ENCODE measurements around the gene PIMREG. TPM values are rescaled to one million over a fixed set of nuclear protein-coding genes. Genes with fewer than 3 reads are reported as not detected.
A peak's percentile ranks its signal among the peaks of the same experiment; 100 is the strongest.

Gene PIMREG
- total and polyA plus RNA-seq, 2 donors from 2014 or later, result 1.7 TPM; not detected in 1

DNA sequence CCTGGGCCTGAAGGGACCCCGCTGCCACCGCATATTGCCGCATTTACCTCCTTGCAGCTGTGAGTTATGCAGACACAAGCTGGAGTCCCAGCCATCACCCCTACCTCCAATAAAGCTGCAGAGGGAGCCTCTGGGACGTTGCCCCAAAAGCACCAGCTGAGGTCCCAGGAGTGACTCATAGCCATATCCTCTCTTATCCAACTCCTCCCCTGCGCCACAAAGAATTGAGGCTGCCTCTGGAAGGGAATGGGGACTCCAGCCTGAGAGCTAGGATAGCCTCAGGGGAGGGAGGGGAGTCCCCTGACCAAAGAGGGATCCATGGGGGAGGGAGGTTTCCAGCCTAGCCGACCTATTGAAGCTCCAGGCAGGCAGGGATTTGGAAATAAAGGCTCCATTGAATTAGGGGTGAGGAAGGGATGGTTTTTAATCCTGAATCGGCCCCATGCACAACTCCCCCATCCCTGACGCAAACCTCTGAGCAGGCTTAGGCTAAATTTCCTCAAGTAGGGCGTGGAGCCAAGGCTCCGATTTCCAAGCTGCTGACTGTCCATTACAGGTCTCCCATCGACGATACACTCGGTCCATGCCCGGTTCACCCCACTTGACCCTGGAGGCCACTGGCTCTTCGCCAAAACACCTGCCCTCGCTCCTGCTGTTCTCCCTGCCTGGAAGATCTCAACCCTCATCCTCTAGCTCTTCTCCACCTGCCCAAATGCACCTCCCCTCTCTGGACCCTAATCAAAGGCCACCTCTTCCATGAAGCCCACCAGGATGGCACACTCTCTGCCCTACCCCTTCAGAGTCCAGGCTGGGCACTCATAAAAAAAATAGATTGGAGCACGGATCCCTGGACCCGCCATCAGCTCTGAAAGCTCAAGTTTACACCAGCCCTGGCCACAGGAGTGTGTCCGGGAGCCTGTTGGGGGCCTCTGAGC, 27.5 kb downstream of the PIMREG start:
- Histone ChIP-seq H3K9ac (ENCODE audit: low read length in 3 of 3) (no peak overlapping the region), H3K27me3 (ENCODE audit: control insufficient read depth, insufficient read depth, low read length) (no peaks in the 10 kb centered on the region), H3K4me3 (ENCODE audit: low read length in 3 of 3) (no peak overlapping the region), H3K4me1 (ENCODE audit: control insufficient read depth in 2 of 3, insufficient read depth in 2 of 3, low read depth in 1 of 3, low read length in 3 of 3) (no peaks in the 10 kb centered on the region), H3K36me3 (ENCODE audit: control insufficient read depth in 2 of 3, insufficient read depth in 3 of 3, low read length in 3 of 3) (no peaks in the 10 kb centered on the region), H3K9me3 (ENCODE audit: control insufficient read depth in 2 of 3, insufficient read depth in 1 of 3, low read length in 3 of 3) (no peaks in the 10 kb centered on the region), H3K27ac (ENCODE audit: low read depth in 2 of 2, low read length in 2 of 2) (no peak overlapping the region)
- TF ChIP-seq, protein P1, sequence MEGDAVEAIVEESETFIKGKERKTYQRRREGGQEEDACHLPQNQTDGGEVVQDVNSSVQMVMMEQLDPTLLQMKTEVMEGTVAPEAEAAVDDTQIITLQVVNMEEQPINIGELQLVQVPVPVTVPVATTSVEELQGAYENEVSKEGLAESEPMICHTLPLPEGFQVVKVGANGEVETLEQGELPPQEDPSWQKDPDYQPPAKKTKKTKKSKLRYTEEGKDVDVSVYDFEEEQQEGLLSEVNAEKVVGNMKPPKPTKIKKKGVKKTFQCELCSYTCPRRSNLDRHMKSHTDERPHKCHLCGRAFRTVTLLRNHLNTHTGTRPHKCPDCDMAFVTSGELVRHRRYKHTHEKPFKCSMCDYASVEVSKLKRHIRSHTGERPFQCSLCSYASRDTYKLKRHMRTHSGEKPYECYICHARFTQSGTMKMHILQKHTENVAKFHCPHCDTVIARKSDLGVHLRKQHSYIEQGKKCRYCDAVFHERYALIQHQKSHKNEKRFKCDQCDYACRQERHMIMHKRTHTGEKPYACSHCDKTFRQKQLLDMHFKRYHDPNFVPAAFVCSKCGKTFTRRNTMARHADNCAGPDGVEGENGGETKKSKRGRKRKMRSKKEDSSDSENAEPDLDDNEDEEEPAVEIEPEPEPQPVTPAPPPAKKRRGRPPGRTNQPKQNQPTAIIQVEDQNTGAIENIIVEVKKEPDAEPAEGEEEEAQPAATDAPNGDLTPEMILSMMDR (IDR thresholded peaks at IDR 0.05; ENCODE audit: borderline replicate concordance, extremely low read depth, insufficient read depth), result no peak
- FAIRE-seq, result no peak
- DNase-seq, result no peak
- intact Hi-C loops (cut with DNase I), result loop anchor here (10.0 kb wide), 1 partner anchor 93 kb away; no protein-coding TSS in a partner anchor

DNA sequence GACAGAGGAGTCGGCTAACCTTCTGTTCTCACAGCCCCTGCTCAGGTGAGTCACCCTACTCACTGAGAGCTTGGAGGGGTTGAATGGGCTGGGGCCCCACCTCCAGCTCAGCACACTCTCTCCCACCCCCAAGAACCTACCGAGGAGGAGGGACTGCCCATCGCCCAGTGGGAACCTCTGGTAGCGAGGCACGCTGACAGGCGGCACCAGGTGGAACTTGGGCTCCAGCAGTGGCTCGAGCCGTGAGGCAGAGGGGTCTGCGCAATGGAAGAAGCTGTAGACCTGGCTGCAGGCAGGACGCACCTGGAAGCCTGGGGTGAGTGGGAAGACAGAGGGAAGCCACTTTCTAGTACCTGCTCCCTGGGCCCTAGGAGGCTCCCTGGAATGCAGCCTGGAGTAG, 28.3 kb downstream of the PIMREG start:
- H3K27me3 ChIP-seq (ENCODE audit: control insufficient read depth, insufficient read depth, low read length), result no peaks in the 10 kb centered on the region
- H3K4me3 ChIP-seq (ENCODE audit: low read length in 3 of 3), result no peak overlapping the region
- H3K4me1 ChIP-seq (ENCODE audit: control insufficient read depth in 2 of 3, insufficient read depth in 2 of 3, low read depth in 1 of 3, low read length in 3 of 3), result no peaks in the 10 kb centered on the region
- H3K36me3 ChIP-seq (ENCODE audit: control insufficient read depth in 2 of 3, insufficient read depth in 3 of 3, low read length in 3 of 3), result no peaks in the 10 kb centered on the region
- TF ChIP-seq, protein P1 (IDR thresholded peaks at IDR 0.05; ENCODE audit: borderline replicate concordance, extremely low read depth, insufficient read depth), result no peak
- FAIRE-seq (no peak), DNase-seq (no peak)
- intact Hi-C loops (cut with DNase I), result loop anchor here (10.0 kb wide), 1 partner anchor 92 kb away; no protein-coding TSS in a partner anchor
- no peaks in the 10 kb centered on the region for H3K9me3 ChIP-seq (ENCODE audit: control insufficient read depth in 2 of 3, insufficient read depth in 1 of 3, low read length in 3 of 3)
- no peak overlapping the region for H3K27ac ChIP-seq (ENCODE audit: low read depth in 2 of 2, low read length in 2 of 2)
- H3K9ac ChIP-seq (ENCODE audit: low read length in 3 of 3), result no peak overlapping the region

DNA sequence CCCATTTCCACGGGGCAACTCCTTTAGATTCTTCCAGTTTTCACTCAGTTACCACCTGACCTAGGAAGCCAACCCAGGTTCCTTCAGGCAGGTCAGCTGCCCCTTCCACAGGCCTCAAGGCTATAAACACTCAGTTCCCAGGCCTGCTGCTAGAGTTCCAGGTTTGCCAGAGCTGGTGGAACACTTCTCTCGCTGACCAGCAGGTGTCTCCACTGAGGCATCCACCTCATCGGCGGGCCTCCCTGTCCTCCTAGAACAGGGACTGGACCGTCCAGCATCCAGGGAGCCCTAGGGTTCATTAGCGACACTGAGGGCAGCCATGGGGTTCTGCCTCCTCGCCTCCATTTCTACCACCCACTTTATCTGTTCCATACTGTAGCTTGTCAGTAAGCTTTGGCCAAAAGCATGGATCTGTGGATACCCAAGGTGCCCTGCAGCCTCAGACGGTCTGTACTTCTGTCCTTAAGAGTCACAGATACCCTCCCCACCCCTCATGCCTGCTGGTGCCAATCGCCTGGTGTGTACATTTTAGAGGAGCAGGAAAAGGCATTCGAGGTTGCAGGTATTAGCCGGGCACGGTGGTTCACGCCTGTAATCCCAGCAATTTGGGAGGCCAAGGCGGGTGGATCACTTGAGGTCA, 29.0 kb downstream of the PIMREG start:
- intact Hi-C loops (cut with DNase I), result loop anchor here (10.0 kb wide), 1 partner anchor 92 kb away; no protein-coding TSS in a partner anchor
- no peaks in the 10 kb centered on the region for H3K27me3 ChIP-seq (ENCODE audit: control insufficient read depth, insufficient read depth, low read length)
- no peaks in the 10 kb centered on the region for H3K36me3 ChIP-seq (ENCODE audit: control insufficient read depth in 2 of 3, insufficient read depth in 3 of 3, low read length in 3 of 3)
- H3K4me1 ChIP-seq (ENCODE audit: control insufficient read depth in 2 of 3, insufficient read depth in 2 of 3, low read depth in 1 of 3, low read length in 3 of 3), result no peaks in the 10 kb centered on the region
- DNase-seq (peak; percentile 86 to 89 (median 88)), FAIRE-seq (no peak)
- TF ChIP-seq, protein P1 (IDR thresholded peaks at IDR 0.05; ENCODE audit: borderline replicate concordance, extremely low read depth, insufficient read depth), result peak; percentile 91
- H3K4me3 ChIP-seq (ENCODE audit: low read length in 3 of 3), result no peak overlapping the region
- no peak overlapping the region for H3K27ac ChIP-seq (ENCODE audit: low read depth in 2 of 2, low read length in 2 of 2)
- no peak overlapping the region for H3K9ac ChIP-seq (ENCODE audit: low read length in 3 of 3)
- no peaks in the 10 kb centered on the region for H3K9me3 ChIP-seq (ENCODE audit: control insufficient read depth in 2 of 3, insufficient read depth in 1 of 3, low read length in 3 of 3)
